Erythroblast (primary cell): ENCODE results near the gene NPHP4.

Source experiments
- GATA1 ChIP-seq: IDR thresholded peaks from 2 replicates; pipeline ENCODE4 v1.6.1; 2011; ENCODE audit warnings: low read depth, mild to moderate bottlenecking, control low read depth, low read length, moderate library complexity
- POLR2A ChIP-seq: IDR thresholded peaks from 2 replicates; pipeline ENCODE4 v1.6.1; 2011; ENCODE audit warnings: mild to moderate bottlenecking, low read length

DNA sequence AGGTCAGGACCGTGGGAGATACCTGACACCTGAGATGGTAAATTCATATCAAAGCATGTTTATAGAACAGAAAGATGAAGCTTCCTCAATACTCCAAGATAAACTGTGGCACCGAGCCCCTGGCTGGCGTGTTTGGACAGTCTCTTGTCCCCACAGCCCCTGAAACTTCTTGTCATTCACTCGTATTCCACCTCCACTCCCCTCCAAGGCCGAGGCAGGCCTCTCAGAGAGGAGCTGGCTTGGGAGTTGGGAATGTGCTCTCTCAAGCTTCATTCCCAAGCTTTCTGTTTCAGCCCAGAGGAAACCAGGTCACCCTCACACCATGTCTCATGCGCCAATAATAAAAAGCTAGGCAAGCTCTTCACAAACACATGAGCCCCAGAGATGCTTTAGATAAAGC, 86.1 kb downstream of the NPHP4 start:
- TF ChIP-seq POLR2A (no peak), GATA1 (no peak)
